Measurements from ENCODE around the gene ZNF425.
"Not testable (repeated sequence)": the region's sequence is repeated elsewhere in the genome, so short reads cannot be mapped to it uniquely, and the experiment has no call there.

ZNF425 gene

GRCh38 chr7:149071182-149071635, 54.9 kb downstream of the ZNF425 start:
- DNase-seq (ENCODE audit: extremely low read depth, low read depth) = no peak
- no peak for TF ChIP-seq CTCF (IDR thresholded peaks at IDR 0.05; ENCODE audit: low read depth, low read length)

DNA sequence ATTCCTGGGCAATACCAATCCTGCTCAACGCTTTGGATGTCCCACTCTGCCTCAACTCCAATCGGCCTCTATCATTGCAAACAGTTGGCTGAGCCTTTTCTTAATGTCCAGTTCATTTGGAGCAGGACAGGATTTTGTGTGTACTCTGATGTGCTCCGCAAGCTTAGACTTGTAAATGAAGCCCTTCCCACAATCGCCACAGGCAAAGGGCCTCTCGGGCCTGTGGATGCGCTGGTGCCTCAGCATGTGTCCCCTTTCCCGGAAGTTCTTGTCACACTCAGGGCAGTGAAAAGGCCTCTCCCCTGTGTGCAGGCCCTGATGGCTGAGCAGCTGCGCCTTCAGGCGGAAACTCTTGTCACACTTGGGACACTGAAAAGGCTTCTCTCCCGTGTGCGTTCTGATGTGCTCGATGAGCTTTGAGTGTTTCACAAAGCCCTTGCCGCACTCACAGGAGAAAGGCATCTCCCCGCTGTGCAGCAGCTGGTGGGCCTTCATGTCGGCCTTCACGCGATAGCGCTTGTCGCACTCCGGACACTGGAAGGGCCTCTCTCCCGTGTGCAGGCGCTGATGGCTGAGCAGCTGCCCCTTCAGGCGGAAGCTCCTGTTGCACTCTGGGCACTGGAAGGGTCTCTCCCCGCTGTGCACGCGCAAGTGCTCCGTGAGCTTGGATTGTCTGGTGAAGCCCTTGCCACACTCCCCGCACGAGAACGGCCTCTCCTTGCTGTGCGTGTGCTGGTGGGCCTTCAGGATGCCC, 55.6 kb downstream of the ZNF425 start:
- TF ChIP-seq CTCF (IDR thresholded peaks at IDR 0.05; ENCODE audit: low read depth, low read length) = no peak
- DNase-seq (ENCODE audit: extremely low read depth, low read depth) = no peak

- TF ChIP-seq CTCF (IDR thresholded peaks at IDR 0.05; ENCODE audit: low read depth, low read length) = no peak
- DNase-seq (ENCODE audit: extremely low read depth, low read depth) = no peak
Observed at GRCh38 chr7:149067869-149068268, 58.3 kb downstream of the ZNF425 start.

DNA sequence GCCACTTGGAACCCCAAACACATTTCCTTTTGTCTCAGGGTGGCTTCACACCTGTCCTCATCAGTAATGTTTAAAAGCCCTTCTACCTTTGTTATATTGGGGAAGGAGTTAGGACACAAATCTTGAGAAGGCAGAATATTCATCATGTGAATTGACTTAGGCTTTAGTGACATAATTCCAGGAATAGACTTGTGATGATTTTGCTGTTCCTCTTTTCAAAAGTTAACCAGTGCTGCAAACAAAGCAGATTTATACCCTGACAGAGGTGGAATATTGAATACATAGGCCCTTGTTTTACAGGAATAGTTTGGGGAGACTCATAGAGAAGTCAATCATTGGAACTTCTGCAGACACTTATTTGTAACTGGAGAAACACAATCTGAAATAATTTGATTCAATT, 62.6 kb downstream of the ZNF425 start:
- TF ChIP-seq CTCF (IDR thresholded peaks at IDR 0.05; ENCODE audit: low read depth, low read length) = no peak
- no peak for DNase-seq (ENCODE audit: extremely low read depth, low read depth)

DNA sequence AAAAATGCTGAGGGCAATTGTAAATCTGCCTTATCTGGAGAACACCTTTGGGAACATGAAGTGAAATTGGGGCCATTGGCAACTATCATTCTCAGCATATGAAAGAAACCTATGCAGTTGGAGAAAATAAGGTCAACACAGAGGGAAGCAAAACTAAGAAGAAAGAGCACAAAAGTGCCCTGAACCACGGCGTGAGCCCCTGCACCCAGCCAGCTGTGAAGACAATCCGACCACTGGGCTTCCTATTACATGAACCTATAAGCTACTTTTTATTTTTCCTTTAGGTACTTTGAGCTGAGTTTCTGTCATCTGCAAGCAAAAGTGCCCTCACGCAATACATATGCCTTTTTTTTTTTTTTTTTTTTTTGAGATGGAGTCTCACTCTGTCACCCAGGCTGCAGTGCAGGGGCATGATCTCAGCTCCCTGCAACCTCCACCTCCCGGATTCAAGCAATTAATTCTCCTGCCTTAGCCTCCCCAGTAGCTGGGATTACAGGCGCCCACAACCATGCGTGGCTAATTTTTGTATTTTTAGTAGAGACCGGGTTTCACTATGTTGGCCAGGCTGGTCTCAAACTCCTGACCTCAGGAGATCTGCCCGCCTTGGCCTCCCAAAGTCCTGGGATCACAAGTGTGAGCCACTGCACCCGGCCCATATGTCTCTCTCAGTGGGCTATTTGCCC, 63.8 kb downstream of the ZNF425 start:
- DNase-seq (ENCODE audit: extremely low read depth, low read depth) = not testable (repeated sequence)

- TF ChIP-seq CTCF (IDR thresholded peaks at IDR 0.05; ENCODE audit: low read depth, low read length) = no peak
Observed at GRCh38 chr7:149060156-149060555, 66.0 kb downstream of the ZNF425 start.

DNA sequence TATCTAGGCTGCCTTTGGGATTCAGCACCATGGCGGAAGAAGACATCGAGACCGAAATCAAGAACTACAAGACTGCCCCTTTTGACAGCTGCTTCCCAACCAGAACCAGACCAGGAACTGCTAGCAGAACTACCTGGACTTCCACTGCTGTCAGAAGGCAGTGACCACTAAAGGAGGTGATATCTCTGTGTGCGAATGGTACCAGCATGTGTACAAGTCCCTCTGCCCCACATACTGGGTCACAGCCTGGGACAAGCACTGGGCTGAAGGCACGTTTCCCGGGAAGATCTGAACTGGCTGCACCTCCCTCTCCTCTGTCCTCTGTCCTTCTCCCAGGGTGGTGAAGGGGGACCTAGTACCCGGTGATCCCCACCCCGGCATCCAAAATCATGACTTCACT, 72.2 kb downstream of the ZNF425 start:
- TF ChIP-seq CTCF (IDR thresholded peaks at IDR 0.05; ENCODE audit: low read depth, low read length) = no peak
- no peak for DNase-seq (ENCODE audit: extremely low read depth, low read depth)

More at GRCh38 chr7:149060156-149060555, 66.0 kb downstream of the ZNF425 start:
- DNase-seq (ENCODE audit: extremely low read depth, low read depth) = no peak
